Endothelial cell of umbilical vein (primary cell): ENCODE results near the gene STAB1.

Source experiments
- CTCF ChIP-seq, 2 donors: IDR thresholded peaks; 1 replicate in 1 of 2; 2 replicates in 1 of 2; pipeline ENCODE4 v1.5.1; 2011; ENCODE audit warnings: low read length in 2 of 2, mild to moderate bottlenecking in 2 of 2, moderate library complexity in 2 of 2, control low read depth in 1 of 2, inconsistent platforms in 1 of 2, low read depth in 1 of 2; ENCODE audit not compliant: insufficient read depth in 1 of 2; ENCODE audit errors: extremely low read depth in 1 of 2
- EZH2 ChIP-seq: IDR thresholded peaks from 2 replicates; pipeline ENCODE4 v1.6.1; 2012; ENCODE audit warnings: borderline replicate concordance, low read depth, mild to moderate bottlenecking, moderate library complexity, low read length, inconsistent platforms; ENCODE audit not compliant: severe bottlenecking
- FOS ChIP-seq: IDR thresholded peaks from 2 replicates; pipeline ENCODE4 v1.6.1; 2011; ENCODE audit warnings: mild to moderate bottlenecking, low read length, moderate library complexity, borderline replicate concordance; ENCODE audit not compliant: insufficient read depth
- POLR2A ChIP-seq: IDR thresholded peaks from 2 replicates; pipeline ENCODE4 v1.6.1; 2012; ENCODE audit warnings: low read depth, mild to moderate bottlenecking, control low read depth, low read length

- TF ChIP-seq CTCF (IDR thresholded peaks at IDR 0.05; ENCODE audit: extremely low read depth in 1 of 2, insufficient read depth in 1 of 2, low read depth in 1 of 2, low read length in 2 of 2), result no peak
- TF ChIP-seq EZH2, result no peak
- TF ChIP-seq POLR2A, result no peak
- TF ChIP-seq FOS, result no peak
These were observed 11.4 kb upstream of the STAB1 start for GRCh38 chr3:52483577-52484381.
